ENCODE measurements around the gene PLCB1.

DNA sequence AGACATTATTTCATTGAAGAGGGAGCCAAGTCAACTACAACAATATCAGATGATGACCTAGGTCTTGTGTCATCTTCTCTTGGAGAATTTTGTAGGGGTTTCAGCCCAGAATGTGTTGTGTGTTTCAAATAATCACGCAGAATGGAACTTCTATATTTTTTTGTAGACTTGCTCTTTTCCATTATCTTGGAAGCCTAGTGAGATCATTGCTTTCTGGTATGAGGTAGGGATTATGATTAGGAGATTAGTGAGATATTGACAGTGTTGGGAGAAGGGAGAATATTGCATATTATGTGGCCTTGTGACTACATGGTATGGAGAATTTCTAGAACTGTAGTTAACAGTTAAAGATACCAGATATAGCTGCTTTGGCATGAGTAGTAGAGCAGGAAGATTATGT is 513.3 kb downstream of the PLCB1 start:
- TF ChIP-seq, protein P1, sequence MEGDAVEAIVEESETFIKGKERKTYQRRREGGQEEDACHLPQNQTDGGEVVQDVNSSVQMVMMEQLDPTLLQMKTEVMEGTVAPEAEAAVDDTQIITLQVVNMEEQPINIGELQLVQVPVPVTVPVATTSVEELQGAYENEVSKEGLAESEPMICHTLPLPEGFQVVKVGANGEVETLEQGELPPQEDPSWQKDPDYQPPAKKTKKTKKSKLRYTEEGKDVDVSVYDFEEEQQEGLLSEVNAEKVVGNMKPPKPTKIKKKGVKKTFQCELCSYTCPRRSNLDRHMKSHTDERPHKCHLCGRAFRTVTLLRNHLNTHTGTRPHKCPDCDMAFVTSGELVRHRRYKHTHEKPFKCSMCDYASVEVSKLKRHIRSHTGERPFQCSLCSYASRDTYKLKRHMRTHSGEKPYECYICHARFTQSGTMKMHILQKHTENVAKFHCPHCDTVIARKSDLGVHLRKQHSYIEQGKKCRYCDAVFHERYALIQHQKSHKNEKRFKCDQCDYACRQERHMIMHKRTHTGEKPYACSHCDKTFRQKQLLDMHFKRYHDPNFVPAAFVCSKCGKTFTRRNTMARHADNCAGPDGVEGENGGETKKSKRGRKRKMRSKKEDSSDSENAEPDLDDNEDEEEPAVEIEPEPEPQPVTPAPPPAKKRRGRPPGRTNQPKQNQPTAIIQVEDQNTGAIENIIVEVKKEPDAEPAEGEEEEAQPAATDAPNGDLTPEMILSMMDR (IDR thresholded peaks at IDR 0.05; ENCODE audit: low read depth, low read length, poor library complexity, severe bottlenecking), result no peak
- TF ChIP-seq EZH2phosphoT487 (IDR thresholded peaks at IDR 0.05; ENCODE audit: borderline replicate concordance, low read length), result no peak
